ENCODE results near the gene CHDH.

The CHDH gene

GRCh38 chr3:53772562-53772961, 73.7 kb downstream of the CHDH start (continued):
- TF ChIP-seq ZNF280C (tag by site-specific recombination; IDR thresholded peaks at IDR 0.05), result no peak
- no peak for TF ChIP-seq REST (tag by site-specific recombination; IDR thresholded peaks at IDR 0.05)
- TF ChIP-seq ZNF654 (tag by site-specific recombination; IDR thresholded peaks at IDR 0.05; ENCODE audit: low read depth), result no peak
- TF ChIP-seq ZBTB17 (tag by site-specific recombination; IDR thresholded peaks at IDR 0.05), result no peak
- no peak for TF ChIP-seq GLIS2 (tag by site-specific recombination; IDR thresholded peaks at IDR 0.05)
- no peak for TF ChIP-seq KLF7 (tag by site-specific recombination; IDR thresholded peaks at IDR 0.05; ENCODE audit: borderline replicate concordance)
- no peak for TF ChIP-seq GLI4 (tag by site-specific recombination; IDR thresholded peaks at IDR 0.05)
- no peak for TF ChIP-seq SALL2 (tag by site-specific recombination; IDR thresholded peaks at IDR 0.05; ENCODE audit: borderline replicate concordance)
- no peak for TF ChIP-seq ZNF133 (tag by site-specific recombination; IDR thresholded peaks at IDR 0.05)

DNA sequence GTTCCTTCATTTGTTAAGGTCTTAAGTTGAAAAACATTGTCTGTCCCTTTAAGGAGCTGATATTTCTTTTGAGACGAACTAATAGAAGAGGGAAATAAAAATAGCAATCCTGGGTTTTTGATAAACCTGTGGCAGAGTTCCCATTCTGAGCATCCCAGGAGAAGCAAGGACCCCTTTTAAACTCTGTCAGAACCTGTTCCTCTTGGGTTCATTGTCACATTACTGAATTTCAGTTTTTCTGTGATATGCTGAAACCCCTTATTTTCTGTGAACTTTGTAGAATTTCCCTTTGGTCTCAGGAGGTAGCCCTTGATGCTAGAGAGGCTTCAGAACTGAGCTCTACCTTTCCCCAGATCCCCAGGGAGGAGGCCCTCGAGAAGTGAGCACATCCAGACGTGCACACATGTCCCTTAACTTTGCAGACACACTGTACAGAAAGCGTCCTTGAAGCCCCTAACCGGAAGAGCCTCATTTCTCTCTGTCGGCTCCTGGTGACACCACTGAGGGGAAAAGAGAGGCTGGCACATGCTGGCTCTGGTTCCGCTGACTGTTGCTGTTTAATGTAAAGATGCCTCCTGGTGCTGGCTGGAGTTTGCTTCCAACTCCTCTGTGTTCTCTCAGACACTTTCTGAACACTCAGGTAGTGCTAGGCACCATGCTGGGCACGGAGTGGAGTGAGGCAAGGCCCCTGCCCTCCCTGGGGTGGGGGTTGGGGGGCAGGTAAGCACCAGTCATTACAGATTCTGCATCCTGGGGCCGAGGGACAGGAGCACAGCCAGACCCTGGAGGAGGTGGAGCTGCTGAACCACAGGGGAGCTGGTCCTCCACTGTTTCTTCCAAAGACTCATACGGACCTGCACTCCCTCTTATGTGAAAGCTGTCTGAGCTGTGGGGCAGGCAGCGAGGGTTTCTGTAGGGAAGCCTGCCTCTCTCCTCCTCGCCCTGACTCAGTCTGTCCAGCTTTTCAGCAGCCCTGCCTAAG, 77.5 kb downstream of the CHDH start:
- POLR2A ChIA-PET, result no interaction called here
- H3K4me1 ChIP-seq (ENCODE audit: control insufficient read depth, insufficient read depth, low read length), result no peaks in the 10 kb centered on the region
- H3K9me3 ChIP-seq (ENCODE audit: control insufficient read depth, insufficient read depth, low read depth, low read length), result no peaks in the 10 kb centered on the region
- TF ChIP-seq SALL2 (tag by site-specific recombination; IDR thresholded peaks at IDR 0.05; ENCODE audit: borderline replicate concordance) (no peak), ZIC2 (tag by site-specific recombination; IDR thresholded peaks at IDR 0.05) (peak; percentile 88)
- no peak overlapping the region for H3K4me3 ChIP-seq (ENCODE audit: low read depth, low read length)
- H3K36me3 ChIP-seq (ENCODE audit: control insufficient read depth in 2 of 2, insufficient read depth in 1 of 2, low read length in 2 of 2), result no peaks in the 10 kb centered on the region
- CTCF ChIA-PET, result no interaction called here
- no peak overlapping the region for H3K27ac ChIP-seq (ENCODE audit: extremely low read depth, low read depth, low read length)

GRCh38 chr3:53766706-53767105, 79.5 kb downstream of the CHDH start:
- ChIA-PET CTCF (no interaction called here), POLR2A (no interaction called here)
- TF ChIP-seq ZNF16 (tag by site-specific recombination; IDR thresholded peaks at IDR 0.05; ENCODE audit: low read depth) (no peak), REST (tag by site-specific recombination; IDR thresholded peaks at IDR 0.05) (no peak), ZNF266 (tag by site-specific recombination; IDR thresholded peaks at IDR 0.05; ENCODE audit: low read depth) (no peak), ZNF404 (tag by site-specific recombination; IDR thresholded peaks at IDR 0.05) (no peak)
- Histone ChIP-seq H3K36me3 (ENCODE audit: control insufficient read depth in 2 of 2, insufficient read depth in 1 of 2, low read length in 2 of 2) (no peaks in the 10 kb centered on the region), H3K4me1 (ENCODE audit: control insufficient read depth, insufficient read depth, low read length) (no peaks in the 10 kb centered on the region), H3K27ac (ENCODE audit: extremely low read depth, low read depth, low read length) (no peak overlapping the region), H3K4me3 (ENCODE audit: low read depth, low read length) (no peak overlapping the region), H3K9me3 (ENCODE audit: control insufficient read depth, insufficient read depth, low read depth, low read length) (no peaks in the 10 kb centered on the region)

All from HEK293 (cell line).